ENCODE measurements around the gene PSMD9.
"Not testable (repeated sequence)": the region's sequence is repeated elsewhere in the genome, so short reads cannot be mapped to it uniquely, and the experiment has no call there.

The PSMD9 gene

DNA sequence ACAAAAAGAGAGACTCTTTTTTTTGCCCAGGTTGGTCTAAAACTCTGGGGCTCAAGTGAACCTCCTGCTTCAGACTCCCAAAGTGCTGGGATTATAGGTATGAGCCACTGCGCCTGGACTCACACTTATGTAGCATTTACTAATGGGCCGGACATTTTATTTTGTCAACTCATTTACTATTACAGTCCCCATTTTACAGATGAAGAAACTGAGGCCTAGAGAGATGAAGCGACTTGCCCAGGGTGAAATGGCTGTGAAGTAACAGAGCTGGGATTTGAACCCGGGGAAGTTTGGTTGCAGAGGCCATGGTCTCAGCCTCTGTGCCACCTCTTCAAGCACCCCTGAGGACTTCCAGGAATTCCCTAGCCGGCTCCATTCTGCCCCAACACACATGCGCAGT, 39.4 kb upstream of the PSMD9 start:
- TF ChIP-seq, protein P1, sequence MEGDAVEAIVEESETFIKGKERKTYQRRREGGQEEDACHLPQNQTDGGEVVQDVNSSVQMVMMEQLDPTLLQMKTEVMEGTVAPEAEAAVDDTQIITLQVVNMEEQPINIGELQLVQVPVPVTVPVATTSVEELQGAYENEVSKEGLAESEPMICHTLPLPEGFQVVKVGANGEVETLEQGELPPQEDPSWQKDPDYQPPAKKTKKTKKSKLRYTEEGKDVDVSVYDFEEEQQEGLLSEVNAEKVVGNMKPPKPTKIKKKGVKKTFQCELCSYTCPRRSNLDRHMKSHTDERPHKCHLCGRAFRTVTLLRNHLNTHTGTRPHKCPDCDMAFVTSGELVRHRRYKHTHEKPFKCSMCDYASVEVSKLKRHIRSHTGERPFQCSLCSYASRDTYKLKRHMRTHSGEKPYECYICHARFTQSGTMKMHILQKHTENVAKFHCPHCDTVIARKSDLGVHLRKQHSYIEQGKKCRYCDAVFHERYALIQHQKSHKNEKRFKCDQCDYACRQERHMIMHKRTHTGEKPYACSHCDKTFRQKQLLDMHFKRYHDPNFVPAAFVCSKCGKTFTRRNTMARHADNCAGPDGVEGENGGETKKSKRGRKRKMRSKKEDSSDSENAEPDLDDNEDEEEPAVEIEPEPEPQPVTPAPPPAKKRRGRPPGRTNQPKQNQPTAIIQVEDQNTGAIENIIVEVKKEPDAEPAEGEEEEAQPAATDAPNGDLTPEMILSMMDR (conservative IDR thresholded peaks at IDR 0.05): no peak

DNA sequence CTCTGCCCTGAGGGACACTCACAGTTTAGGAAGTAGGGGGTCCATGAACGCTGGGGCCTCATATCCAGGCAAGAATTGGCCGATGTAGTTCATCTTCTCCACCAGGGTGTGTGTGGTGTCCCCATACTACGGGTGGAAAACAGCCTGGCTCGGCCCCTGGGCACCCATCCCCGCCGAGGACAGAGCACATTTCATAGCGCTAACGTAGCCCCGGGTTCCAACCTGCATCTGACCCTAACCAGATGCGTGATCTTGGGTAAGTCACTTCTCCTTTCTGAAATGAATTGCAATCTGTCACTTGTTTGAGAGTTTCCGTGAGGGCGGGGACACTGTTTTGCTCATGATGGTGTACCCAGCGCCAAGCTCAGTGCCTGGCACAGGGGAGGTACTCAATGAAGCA, 38.9 kb upstream of the PSMD9 start:
- no peak overlapping the region for H3K27ac ChIP-seq
- TF ChIP-seq, protein P1 (conservative IDR thresholded peaks at IDR 0.05): no peak

More for the DNA sequence above, 39.4 kb upstream of the PSMD9 start:
- no peak overlapping the region for H3K27ac ChIP-seq

DNA sequence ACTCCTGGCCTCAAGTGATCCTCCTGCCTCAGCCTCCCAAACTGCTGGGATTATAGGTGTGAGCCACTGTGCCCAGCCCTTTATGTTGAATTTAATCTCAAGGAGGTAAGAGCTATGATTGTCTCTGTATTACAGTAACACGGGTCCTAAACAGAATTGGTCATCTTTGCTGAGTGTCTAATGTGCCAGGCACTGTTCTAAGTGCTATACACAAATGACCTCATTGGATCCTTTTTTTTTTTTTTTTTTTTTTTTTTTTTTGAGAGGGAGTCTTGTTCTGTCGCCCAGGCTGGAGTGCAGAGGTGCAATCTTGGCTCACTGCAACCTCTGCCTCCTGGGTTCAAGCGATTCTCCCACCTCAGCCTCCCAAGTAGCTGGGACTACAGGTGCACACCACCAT, 36.2 kb upstream of the PSMD9 start:
- H3K27ac ChIP-seq: not testable (repeated sequence)

DNA sequence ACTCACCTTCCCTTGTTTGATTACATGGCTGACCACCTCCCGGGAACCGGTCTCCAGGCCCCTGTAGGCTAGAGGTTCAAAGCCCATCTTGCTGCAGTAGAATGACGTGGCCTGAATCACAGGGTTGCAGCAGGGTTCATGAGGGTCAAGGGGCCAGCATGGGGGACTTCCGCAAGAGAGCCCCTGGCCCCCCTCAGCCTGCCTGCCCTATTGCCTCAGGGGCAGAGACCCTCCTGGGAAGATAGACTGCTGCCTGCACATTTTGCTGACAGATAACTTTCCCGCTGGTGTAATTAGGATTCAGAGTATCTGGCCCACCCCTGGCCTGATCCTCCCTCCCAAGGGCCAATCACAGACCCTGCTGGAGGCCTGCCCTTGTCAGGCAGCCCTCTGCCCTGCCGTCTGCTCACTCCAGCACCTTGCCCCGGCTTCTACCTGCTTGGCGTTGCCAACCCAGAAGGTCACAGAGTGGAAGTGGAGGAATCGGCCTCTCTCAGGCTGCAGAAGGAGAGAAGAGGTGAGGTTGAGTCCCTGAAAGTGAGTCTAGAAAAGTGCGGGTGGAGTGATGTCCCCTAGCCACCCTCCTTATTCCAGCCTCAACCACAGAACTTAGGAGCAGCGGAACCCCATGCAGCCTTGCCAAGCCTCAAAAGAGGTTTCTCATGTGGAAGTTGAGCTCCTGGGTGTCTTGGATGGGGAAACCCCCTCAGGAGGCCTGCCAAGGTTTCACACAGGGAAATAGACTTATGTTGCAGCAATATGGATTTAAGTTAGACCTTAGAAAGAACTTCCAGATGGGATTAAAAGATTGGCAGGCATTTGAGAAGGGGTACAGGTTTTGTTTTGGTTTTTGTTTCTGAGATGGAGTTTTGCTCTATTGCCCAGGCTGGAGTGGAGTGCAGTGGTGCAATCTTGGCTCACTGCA, 31.0 kb upstream of the PSMD9 start:
- TF ChIP-seq, protein P1 (conservative IDR thresholded peaks at IDR 0.05): no peak
- no peak overlapping the region for H3K27ac ChIP-seq

DNA sequence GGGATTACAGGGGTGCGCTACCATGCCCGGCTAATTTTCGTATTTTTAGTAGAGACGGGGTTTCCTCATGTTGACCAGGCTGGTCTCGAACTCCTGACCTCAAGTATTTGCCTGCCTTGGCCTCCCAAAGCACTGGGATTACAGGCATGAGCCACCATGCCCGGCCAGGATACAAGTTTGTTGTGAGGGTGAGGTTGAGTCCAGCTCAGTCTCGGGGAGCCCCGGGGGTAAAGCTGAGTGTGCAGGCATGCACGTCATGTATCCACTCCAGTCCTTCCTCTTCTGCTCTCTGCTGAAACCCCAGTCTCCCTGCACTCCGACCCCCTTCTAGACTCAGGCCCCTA, 30.3 kb upstream of the PSMD9 start:
- TF ChIP-seq, protein P1 (conservative IDR thresholded peaks at IDR 0.05): no peak
- no peak overlapping the region for H3K27ac ChIP-seq

DNA sequence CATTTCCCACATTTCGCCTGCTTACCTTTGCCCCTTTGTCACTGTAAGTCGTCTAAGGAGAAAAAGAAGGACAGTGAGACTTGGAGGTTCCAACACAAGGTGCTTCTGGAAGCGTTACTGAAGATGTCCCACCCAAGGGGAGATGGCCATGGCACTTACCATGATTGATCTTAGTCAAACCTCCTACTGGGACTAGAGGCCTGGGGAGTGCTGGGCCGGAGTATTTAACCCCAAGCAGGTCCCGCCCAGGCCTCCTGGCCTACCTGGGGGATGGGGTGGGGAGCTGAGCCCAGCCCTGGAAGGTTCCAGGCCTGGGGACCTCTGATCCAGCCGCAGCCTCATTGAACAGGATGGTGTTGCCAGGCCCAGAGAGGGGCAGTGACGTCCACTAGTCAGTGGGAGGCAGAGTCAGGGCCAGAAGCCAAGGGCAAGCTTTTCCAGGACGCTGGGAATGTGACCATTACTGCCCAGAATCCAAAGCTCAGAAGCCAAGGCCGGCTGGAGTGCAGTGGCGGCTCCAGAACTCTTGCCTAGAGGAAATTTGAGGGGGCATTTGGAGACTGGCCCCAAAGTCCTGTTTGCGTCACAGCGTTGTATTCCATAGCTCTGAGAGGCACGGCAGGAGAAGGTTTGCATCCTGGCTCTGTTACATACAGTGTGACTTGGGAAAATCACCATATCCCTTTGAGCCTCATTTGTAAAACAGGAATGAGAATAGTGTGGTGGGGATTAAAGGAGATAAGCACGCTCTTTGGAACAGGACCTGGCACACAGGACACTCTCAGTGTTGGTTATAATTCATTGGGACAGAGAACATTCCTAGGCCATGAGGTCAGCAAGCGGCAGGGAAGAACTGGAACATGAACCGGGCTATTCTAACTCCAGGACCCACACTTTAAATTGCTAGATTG, 29.7 kb upstream of the PSMD9 start, which contains the start of gene HPD:
Gene HPD, minus strand, starts transcription at position 198 of the 911 bp plus-strand sequence. Its CDS starts 36 bp downstream, at position 162.
- H3K27ac ChIP-seq: no peak within 1 kb of the TSS

DNA sequence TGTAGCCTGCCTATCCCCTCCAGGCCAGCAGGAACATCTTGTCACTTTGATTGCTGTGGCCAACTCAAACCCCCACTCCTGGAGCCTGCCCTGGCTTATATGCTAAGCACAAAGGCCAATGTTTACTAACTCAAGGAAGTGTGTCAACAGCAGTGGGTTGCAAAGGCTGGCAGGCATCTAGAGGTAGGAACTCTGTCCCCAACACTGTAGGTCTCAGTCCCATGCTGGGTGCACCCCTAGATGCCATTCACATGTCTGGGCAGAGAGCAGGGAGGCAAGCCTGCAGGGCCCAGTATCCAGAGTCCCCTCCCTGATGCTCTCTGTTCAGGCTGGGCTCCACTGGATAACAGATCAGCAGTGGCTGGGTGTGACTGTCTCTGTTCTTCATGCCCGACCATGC, 28.3 kb upstream of the PSMD9 start:
- H3K27ac ChIP-seq: peak overlapping the region; percentile 62; the same call in 1 of the 2 replicates
- TF ChIP-seq, protein P1 (conservative IDR thresholded peaks at IDR 0.05): no peak

More for the DNA sequence above, 29.7 kb upstream of the PSMD9 start, which contains the start of gene HPD:
- TF ChIP-seq, protein P1 (conservative IDR thresholded peaks at IDR 0.05): no peak

DNA sequence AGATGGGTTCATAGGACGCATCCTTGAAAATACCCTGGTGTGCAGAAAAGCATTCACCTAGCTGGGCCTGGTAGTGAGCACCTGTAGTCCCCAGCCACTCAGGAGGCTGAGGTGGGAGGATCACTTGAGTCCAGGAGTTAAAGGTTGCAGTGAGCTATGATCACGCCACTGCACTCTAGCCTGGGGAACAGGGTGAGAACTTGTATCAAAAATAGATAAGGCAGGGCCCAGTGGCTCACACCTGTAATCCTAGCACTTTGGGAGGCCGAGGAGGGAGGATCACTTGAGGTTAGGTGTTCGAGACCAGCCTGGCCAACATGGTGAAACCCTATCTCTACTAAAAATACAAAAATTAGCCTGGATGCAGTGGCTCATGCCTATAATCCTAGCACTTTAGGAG, 27.9 kb upstream of the PSMD9 start:
- peak overlapping the region; percentile 62 for H3K27ac ChIP-seq
